GM12878 (cell line): ENCODE measurements around the gene CDH15. TPM values are rescaled to one million over a fixed set of nuclear protein-coding genes. Genes with fewer than 3 reads are reported as not detected.

Experiments
- ATAC-seq: fragments of 200-7000 bp; cut with Tn5 transposase; 3 replicates; pipeline ENCODE4 v1.9.1; 2020; ENCODE audit warnings: mild to moderate bottlenecking, moderate library complexity
- BruUV-seq: library from RNA; stranded (reverse); fragments of 400-500 nt; replicated peaks from 2 replicates; lab custom pipeline; 2021; lab: Mats Ljungman, UMichigan
- CTCF ChIA-PET: fragments of 300-600 bp; sonication (Branson Sonifier 250); formaldehyde crosslinking; extraction: SDS; loops from one replicate; lab custom pipeline; 2021; ENCODE audit warnings: inconsistent platforms; lab: Yijun Ruan, JAX
- POLR2A ChIA-PET: fragments of 350-600 bp; formaldehyde crosslinking; extraction: SDS; loops from one replicate; lab custom pipeline; 2021; ENCODE audit warnings: inconsistent platforms; lab: Charles Lee
- RAD21 ChIA-PET: fragments of 300-600 bp; sonication (Branson Sonifier 250); formaldehyde crosslinking; loops from one replicate; lab custom pipeline; 2023; ENCODE audit warnings: antibody characterized with exemption; ENCODE audit not compliant: unreplicated experiment; lab: Charles Lee
- SMC1A ChIA-PET: fragments of 300-600 bp; sonication (Branson Sonifier 250); formaldehyde crosslinking; loops from one replicate; lab custom pipeline; 2023; ENCODE audit not compliant: unreplicated experiment, uncharacterized antibody; lab: Charles Lee
- DNase-seq: peaks from one replicate; pipeline ENCODE4 v3.0.0-alpha.2; 2011; ENCODE audit warnings: low read depth, low spot score
- FAIRE-seq: peaks from 3 replicates; lab custom pipeline; 2011; peaks lifted over from hg19 to GRCh38; lab: Jason Lieb, UNC
- H2AFZ ChIP-seq: 2 replicates; pipeline ENCODE4 v1.6.0; 2011; ENCODE audit warnings: low read depth, low read length, control low read depth; ENCODE audit not compliant: control insufficient read depth
- H3K27ac ChIP-seq: 2 replicates; pipeline ENCODE4 v1.5.1; 2011; ENCODE audit warnings: control low read depth; ENCODE audit not compliant: control insufficient read depth, insufficient read depth
- H3K27me3 ChIP-seq, 2 experiments: replicated peaks in 1 of 2; 2 replicates each; pipeline versions ENCODE4 v1.6.0 to v1.6.1; 2011; ENCODE audit warnings: low read length in 1 of 2; ENCODE audit not compliant: control insufficient read depth in 2 of 2, insufficient read depth in 2 of 2
- H3K36me3 ChIP-seq, 2 experiments: 2 replicates each; pipeline ENCODE4 v1.5.1; 2011; ENCODE audit warnings: low read length in 1 of 2; ENCODE audit not compliant: control insufficient read depth in 2 of 2, insufficient read depth in 2 of 2
- H3K4me1 ChIP-seq: 2 replicates; pipeline ENCODE4 v1.6.1; 2011; ENCODE audit warnings: mild to moderate bottlenecking, low read length, moderate library complexity, mixed read lengths; ENCODE audit not compliant: control insufficient read depth, insufficient read depth
- H3K4me2 ChIP-seq: 2 replicates; pipeline ENCODE4 v1.6.0; 2011; ENCODE audit warnings: control low read depth; ENCODE audit not compliant: control insufficient read depth, insufficient read depth
- H3K4me3 ChIP-seq: fragments of 200-600 bp; sonication (generic); 2 replicates; pipeline ENCODE4 v1.5.1; 2016
- H3K79me2 ChIP-seq: 2 replicates; pipeline ENCODE4 v1.6.0; 2011; ENCODE audit warnings: low read length; ENCODE audit not compliant: control insufficient read depth, insufficient read depth
- H3K9ac ChIP-seq: 2 replicates; pipeline ENCODE4 v1.8.0; 2011; ENCODE audit warnings: low read length, control low read depth, mixed read lengths; ENCODE audit not compliant: control insufficient read depth, insufficient read depth
- H3K9me3 ChIP-seq: replicated peaks from 3 replicates; pipeline ENCODE4 v1.5.1; 2011; ENCODE audit warnings: mild to moderate bottlenecking, low read length; ENCODE audit not compliant: control insufficient read depth, insufficient read depth
- H4K20me1 ChIP-seq: 2 replicates; pipeline ENCODE4 v1.6.0; 2011; ENCODE audit not compliant: control insufficient read depth, insufficient read depth
- CBFB ChIP-seq: IDR thresholded peaks from 2 replicates; pipeline ENCODE4 v1.6.1; 2016; ENCODE audit warnings: antibody characterized with exemption, low read depth
- CEBPZ ChIP-seq: fragments of 150-350 bp; IDR thresholded peaks from 2 replicates; pipeline ENCODE4 v1.6.1; 2016; ENCODE audit warnings: low read depth, low read length
- HCFC1 ChIP-seq: fragments of 150-350 bp; IDR thresholded peaks from 2 replicates; pipeline ENCODE4 v1.6.1; 2014; ENCODE audit warnings: low read length
- JUND ChIP-seq: IDR thresholded peaks from 2 replicates; pipeline ENCODE4 v1.6.1; 2012; ENCODE audit warnings: low read depth, mild to moderate bottlenecking, low read length, improper control_type of control experiment, moderate library complexity
- MAX ChIP-seq: IDR thresholded peaks from 2 replicates; pipeline ENCODE4 v1.6.1; 2012; ENCODE audit warnings: low read depth, low read length, improper control_type of control experiment
- MTA3 ChIP-seq: IDR thresholded peaks from 2 replicates; pipeline ENCODE4 v1.6.1; 2012; ENCODE audit warnings: low read length, inconsistent platforms, borderline replicate concordance
- MXI1 ChIP-seq: fragments of 150-350 bp; IDR thresholded peaks from 2 replicates; pipeline ENCODE4 v1.6.1; 2011; ENCODE audit warnings: low read depth, mild to moderate bottlenecking, inconsistent platforms, low read length, improper control_type of control experiment
- MYB ChIP-seq: fragments of 150-350 bp; IDR thresholded peaks from 2 replicates; pipeline ENCODE4 v1.6.1; 2014; ENCODE audit warnings: mild to moderate bottlenecking, low read depth, low read length, borderline replicate concordance
- RB1 ChIP-seq: fragments of 450-650 bp; formaldehyde crosslinking; IDR thresholded peaks from 2 replicates; pipeline ENCODE4 v1.6.1; 2017; ENCODE audit warnings: mild to moderate bottlenecking, borderline replicate concordance
- ZBED1 ChIP-seq: IDR thresholded peaks from 2 replicates; pipeline ENCODE4 v1.6.1; 2016; ENCODE audit warnings: borderline replicate concordance
- ZNF274 ChIP-seq: IDR thresholded peaks from one replicate; pipeline ENCODE4 v1.8.0; 2011; ENCODE audit not compliant: insufficient read length, insufficient read depth
- ZSCAN29 ChIP-seq: fragments of 450-650 bp; IDR thresholded peaks from 2 replicates; pipeline ENCODE4 v1.6.1; 2017; ENCODE audit warnings: mild to moderate bottlenecking, moderate library complexity
- WGBS: methylation state at CpG from one replicate; pipeline ENCODE4 v1.1.6; 2016; ENCODE audit warnings: low lambda C conversion rate; ENCODE audit not compliant: insufficient replicate concordance, insufficient coverage; ENCODE audit errors: missing lambda C conversion rate; 5-methylcytosine and 5-hydroxymethylcytosine counted together
- in situ Hi-C: fragments of 300-500 bp; cut with MboI; formaldehyde crosslinking; loops from 9 replicates; pipeline ENCODE4 v1.14.3; 2018; ENCODE audit warnings: mixed read lengths
- intact Hi-C: fragments of 100-400 bp; cut with micrococcal nuclease; formaldehyde crosslinking; loops from one replicate; pipeline ENCODE4 v1.14.2; 2022; ENCODE audit not compliant: unreplicated experiment
- polyA plus RNA-seq, 11 experiments: library from polyadenylated mRNA; depleted of rRNA in 4 of 11; unstranded in 6 of 11; stranded (reverse) in 5 of 11; fragments of >200 nt; fragmentation: Nextera tagmentation in 4 of 11; fragmentation: Illumina TruSeq in 1 of 11; extraction: Ambion mirVana in 4 of 11; extraction: Trizol in 1 of 11; gene quantifications; 1 replicate in 1 of 11; 2 replicates in 10 of 11; pipeline versions ENCODE4 v1.2.1 to v1.2.3, GENCODE V29; 2011 to 2016; ENCODE audit warnings: inconsistent platforms in 2 of 11, missing spikeins in 2 of 11, low read depth in 1 of 11
- total RNA-seq, 4 experiments: library from RNA; depleted of rRNA in 3 of 4; stranded (reverse); fragments of >200 nt in 3 of 4; fragmentation: Illumina TruSeq in 1 of 4; extraction: Trizol in 1 of 4; gene quantifications; 2 replicates each; pipeline versions ENCODE4 v1.2.1 to v1.2.3, GENCODE V29; 2013 to 2021
- TF ChIP-seq, protein P1 (sequence below): IDR thresholded peaks from 2 replicates; pipeline ENCODE4 v1.6.1; 2011; ENCODE audit warnings: low read depth, mild to moderate bottlenecking, low read length, moderate library complexity, borderline replicate concordance; ENCODE audit errors: extremely low read depth
- TF ChIP-seq, protein P2 (sequence below): fragments of 450-650 bp; IDR thresholded peaks from 2 replicates; pipeline ENCODE4 v1.6.1; 2016; ENCODE audit warnings: mild to moderate bottlenecking, moderate library complexity, borderline replicate concordance

CDH15 gene
- total and polyA plus RNA-seq, 10 of the 15 experiments (the other 5 are each of a cell fraction or from before 2014, with no cell fraction given) = 0.02 to 0.06 TPM; not detected in 8

DNA sequence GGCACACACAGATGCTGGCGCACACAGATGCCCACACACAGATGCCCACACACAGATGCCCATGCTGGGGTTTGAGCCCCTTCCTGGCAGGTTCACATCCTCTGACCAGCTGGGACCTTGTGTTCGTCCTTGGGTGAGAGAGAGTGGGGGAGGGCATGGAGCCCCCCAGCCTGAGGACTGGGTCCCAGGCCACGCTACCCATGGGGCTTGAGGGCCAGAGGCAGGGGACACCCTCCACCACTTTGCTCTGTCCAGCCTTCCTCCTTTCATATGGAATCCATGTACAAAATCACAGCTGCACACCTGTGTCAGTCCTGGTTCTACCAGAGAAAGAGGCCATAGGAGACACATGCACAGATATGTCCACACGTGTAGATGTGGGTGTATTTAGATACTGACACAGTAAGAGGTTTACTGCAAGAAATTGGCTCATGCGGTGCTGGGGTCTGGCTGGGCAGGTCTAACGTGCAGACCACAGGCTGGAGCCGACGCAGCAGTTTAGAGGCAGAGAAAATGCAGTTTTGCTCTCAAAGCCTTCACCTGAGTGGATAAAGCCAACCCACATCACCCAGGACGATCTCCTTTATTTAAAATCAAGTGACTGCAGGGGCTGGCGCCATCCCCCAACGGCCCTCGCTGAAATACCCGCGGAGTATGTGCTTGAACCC, 17.9 kb downstream of the CDH15 start:
- H3K4me1 ChIP-seq = no peaks in the 10 kb centered on the region
- no peaks in the 10 kb centered on the region for H3K9me3 ChIP-seq
- no TSS peak for BruUV-seq
- no peaks in the 10 kb centered on the region for H3K27me3 ChIP-seq
- no peaks in the 10 kb centered on the region for H4K20me1 ChIP-seq
- ATAC-seq (no peak), DNase-seq (no peak), FAIRE-seq (no peak)
- POLR2A ChIA-PET = no interaction called here
- RAD21 ChIA-PET = no interaction called here
- no peak overlapping the region for H2AFZ ChIP-seq
- no peak overlapping the region for H3K9ac ChIP-seq
- 61% methylated on average over 14 of the region's 14 CpGs for WGBS
- H3K36me3 ChIP-seq = no peaks in the 10 kb centered on the region
- no peaks in the 10 kb centered on the region for H3K79me2 ChIP-seq
- CTCF ChIA-PET = no interaction called here
- no peak overlapping the region for H3K27ac ChIP-seq
- SMC1A ChIA-PET = no interaction called here
- intact Hi-C loops = no loop called here
- H3K4me2 ChIP-seq = no peak overlapping the region
- H3K4me3 ChIP-seq = no peak overlapping the region
- in situ Hi-C loops = no loop called here
- no peak for TF ChIP-seq ZBED1
- no peak for TF ChIP-seq JUND
- no peak for TF ChIP-seq HCFC1
- TF ChIP-seq ZSCAN29 = no peak
- no peak for TF ChIP-seq MYB
- no peak for TF ChIP-seq CEBPZ
- TF ChIP-seq CBFB = no peak
- no peak for TF ChIP-seq MAX
- TF ChIP-seq, protein P1, sequence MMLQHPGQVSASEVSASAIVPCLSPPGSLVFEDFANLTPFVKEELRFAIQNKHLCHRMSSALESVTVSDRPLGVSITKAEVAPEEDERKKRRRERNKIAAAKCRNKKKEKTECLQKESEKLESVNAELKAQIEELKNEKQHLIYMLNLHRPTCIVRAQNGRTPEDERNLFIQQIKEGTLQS = no peak
- no peak for TF ChIP-seq MXI1
- TF ChIP-seq, protein P2, sequence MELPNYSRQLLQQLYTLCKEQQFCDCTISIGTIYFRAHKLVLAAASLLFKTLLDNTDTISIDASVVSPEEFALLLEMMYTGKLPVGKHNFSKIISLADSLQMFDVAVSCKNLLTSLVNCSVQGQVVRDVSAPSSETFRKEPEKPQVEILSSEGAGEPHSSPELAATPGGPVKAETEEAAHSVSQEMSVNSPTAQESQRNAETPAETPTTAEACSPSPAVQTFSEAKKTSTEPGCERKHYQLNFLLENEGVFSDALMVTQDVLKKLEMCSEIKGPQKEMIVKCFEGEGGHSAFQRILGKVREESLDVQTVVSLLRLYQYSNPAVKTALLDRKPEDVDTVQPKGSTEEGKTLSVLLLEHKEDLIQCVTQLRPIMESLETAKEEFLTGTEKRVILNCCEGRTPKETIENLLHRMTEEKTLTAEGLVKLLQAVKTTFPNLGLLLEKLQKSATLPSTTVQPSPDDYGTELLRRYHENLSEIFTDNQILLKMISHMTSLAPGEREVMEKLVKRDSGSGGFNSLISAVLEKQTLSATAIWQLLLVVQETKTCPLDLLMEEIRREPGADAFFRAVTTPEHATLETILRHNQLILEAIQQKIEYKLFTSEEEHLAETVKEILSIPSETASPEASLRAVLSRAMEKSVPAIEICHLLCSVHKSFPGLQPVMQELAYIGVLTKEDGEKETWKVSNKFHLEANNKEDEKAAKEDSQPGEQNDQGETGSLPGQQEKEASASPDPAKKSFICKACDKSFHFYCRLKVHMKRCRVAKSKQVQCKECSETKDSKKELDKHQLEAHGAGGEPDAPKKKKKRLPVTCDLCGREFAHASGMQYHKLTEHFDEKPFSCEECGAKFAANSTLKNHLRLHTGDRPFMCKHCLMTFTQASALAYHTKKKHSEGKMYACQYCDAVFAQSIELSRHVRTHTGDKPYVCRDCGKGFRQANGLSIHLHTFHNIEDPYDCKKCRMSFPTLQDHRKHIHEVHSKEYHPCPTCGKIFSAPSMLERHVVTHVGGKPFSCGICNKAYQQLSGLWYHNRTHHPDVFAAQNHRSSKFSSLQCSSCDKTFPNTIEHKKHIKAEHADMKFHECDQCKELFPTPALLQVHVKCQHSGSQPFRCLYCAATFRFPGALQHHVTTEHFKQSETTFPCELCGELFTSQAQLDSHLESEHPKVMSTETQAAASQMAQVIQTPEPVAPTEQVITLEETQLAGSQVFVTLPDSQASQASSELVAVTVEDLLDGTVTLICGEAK = no peak
- TF ChIP-seq RB1 = no peak
- no peak for TF ChIP-seq MTA3
- no peak for TF ChIP-seq ZNF274
